GM23248 (cell line): Measurements from ENCODE around the gene GGT6. TPM values are rescaled to one million over a fixed set of nuclear protein-coding genes. Genes with fewer than 3 reads are reported as not detected.

ENCODE experiments used
- DNase-seq: peaks from one replicate; pipeline ENCODE4 v3.0.0-alpha.2; 2015
- H2AFZ ChIP-seq: fragments of 200-600 bp; sonication (generic); 2 replicates; pipeline ENCODE4 v1.6.1; 2016; ENCODE audit warnings: antibody characterized with exemption
- H3F3A ChIP-seq: fragments of 200-600 bp; sonication (generic); 2 replicates; pipeline ENCODE4 v1.6.1; 2016; ENCODE audit warnings: mild to moderate bottlenecking, antibody characterized with exemption, mixed run types; ENCODE audit not compliant: insufficient read depth
- H3K27ac ChIP-seq: fragments of 200-600 bp; sonication (generic); 2 replicates; pipeline ENCODE4 v1.5.1; 2016; ENCODE audit warnings: mild to moderate bottlenecking
- H3K27me3 ChIP-seq: fragments of 200-600 bp; sonication (generic); replicated peaks from 2 replicates; pipeline ENCODE4 v1.6.1; 2016; ENCODE audit warnings: mild to moderate bottlenecking; ENCODE audit not compliant: insufficient read depth
- H3K36me3 ChIP-seq: fragments of 200-600 bp; sonication (generic); 2 replicates; pipeline ENCODE4 v1.6.1; 2016; ENCODE audit warnings: low read depth, mild to moderate bottlenecking
- H3K4me1 ChIP-seq: fragments of 200-600 bp; sonication (generic); 2 replicates; pipeline ENCODE4 v1.6.1; 2016; ENCODE audit warnings: mild to moderate bottlenecking; ENCODE audit not compliant: insufficient read depth
- H3K4me2 ChIP-seq: fragments of 200-600 bp; sonication (generic); one replicate; pipeline ENCODE4 v1.6.1; 2016; ENCODE audit warnings: mild to moderate bottlenecking; ENCODE audit not compliant: unreplicated experiment
- H3K4me3 ChIP-seq: fragments of 200-600 bp; sonication (generic); 2 replicates; pipeline ENCODE4 v1.5.1; 2016; ENCODE audit warnings: mild to moderate bottlenecking
- H3K79me2 ChIP-seq: fragments of 200-600 bp; sonication (generic); 2 replicates; pipeline ENCODE4 v1.6.1; 2016; ENCODE audit warnings: mild to moderate bottlenecking; ENCODE audit not compliant: insufficient read depth
- H3K9ac ChIP-seq: fragments of 200-600 bp; sonication (generic); 2 replicates; pipeline ENCODE4 v1.6.1; 2016; ENCODE audit warnings: mild to moderate bottlenecking
- H3K9me2 ChIP-seq: fragments of 200-600 bp; sonication (generic); 2 replicates; pipeline ENCODE4 v1.6.1; 2016; ENCODE audit warnings: mixed run types, mild to moderate bottlenecking, moderate library complexity; ENCODE audit not compliant: insufficient read depth
- H3K9me3 ChIP-seq: fragments of 200-600 bp; sonication (generic); one replicate; pipeline ENCODE4 v1.6.1; 2017; ENCODE audit warnings: low read depth
- H4K20me1 ChIP-seq: fragments of 200-600 bp; sonication (generic); 2 replicates; pipeline ENCODE4 v1.6.0; 2016; ENCODE audit not compliant: insufficient read depth
- EZH2 ChIP-seq: fragments of 200-600 bp; sonication (generic); IDR thresholded peaks from 2 replicates; pipeline ENCODE4 v1.6.1; 2018; ENCODE audit warnings: antibody characterized with exemption, mild to moderate bottlenecking; ENCODE audit not compliant: insufficient read depth, poor library complexity, severe bottlenecking
- EZH2phosphoT487 ChIP-seq: fragments of 200-600 bp; sonication (generic); IDR thresholded peaks from 2 replicates; pipeline ENCODE4 v1.6.1; 2018; ENCODE audit warnings: antibody characterized with exemption, moderate library complexity, mild to moderate bottlenecking, low read depth; ENCODE audit not compliant: insufficient read depth
- WGBS, 2 experiments: methylation state at CpG; one replicate each; pipeline ENCODE4 v1.1.6; 2015 to 2017; ENCODE audit warnings: low lambda C conversion rate in 2 of 2, low coverage in 1 of 2; ENCODE audit errors: missing lambda C conversion rate in 2 of 2; 5-methylcytosine and 5-hydroxymethylcytosine counted together
- in situ Hi-C: fragments of 300-500 bp; cut with MboI; formaldehyde crosslinking; loops from 2 replicates; pipeline ENCODE4 v1.15.0; 2020
- polyA plus RNA-seq: library from polyadenylated mRNA; unstranded; fragments of >200 nt; fragmentation: Nextera tagmentation; extraction: Ambion mirVana; gene quantifications from 2 replicates; pipeline ENCODE4 v1.2.1, GENCODE V29; 2016
- total RNA-seq: library from RNA; depleted of rRNA; stranded (reverse); fragments of >200 nt; shearing (Covaris generic); gene quantifications from 2 replicates; pipeline ENCODE4 v1.2.3, GENCODE V29; 2014

Gene GGT6
- total and polyA plus RNA-seq, 2 experiments from 2014 or later: not detected

DNA sequence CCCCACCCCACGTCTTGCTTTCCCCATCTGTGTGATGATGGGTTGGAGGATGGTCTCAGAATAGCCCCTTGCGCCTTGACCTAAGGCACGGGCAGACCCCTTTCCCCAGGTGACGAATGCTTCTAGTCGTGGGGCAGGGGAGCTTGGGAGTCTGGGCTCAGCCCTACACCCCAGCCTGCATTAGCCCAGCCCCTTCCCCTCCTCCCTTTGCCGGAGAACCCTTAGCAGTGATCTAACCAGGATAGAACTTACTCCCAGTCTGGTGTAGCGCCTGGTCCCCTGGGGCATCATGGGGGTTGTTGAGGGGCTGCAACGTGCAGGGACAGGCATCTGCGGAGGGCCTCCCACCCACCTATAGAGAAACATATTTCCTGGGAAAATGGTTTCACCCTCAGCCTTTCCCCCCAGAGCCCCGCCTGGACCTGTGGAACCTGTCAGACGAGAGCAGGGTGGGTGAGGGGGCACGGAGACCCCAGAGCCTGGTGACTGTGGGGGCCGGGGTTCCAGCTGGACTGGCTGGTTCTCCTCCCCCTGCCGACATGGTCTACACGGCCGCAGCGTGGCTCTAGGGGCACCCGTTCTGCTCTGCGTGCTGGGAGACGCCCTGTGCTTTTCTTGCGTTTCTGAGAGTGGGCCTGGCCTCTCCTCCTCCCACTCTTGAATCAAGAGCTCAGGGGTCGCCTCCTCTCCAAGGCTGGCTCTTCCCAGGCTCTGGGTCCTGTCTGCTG lies 28.7 kb upstream of the GGT6 start:
- Histone ChIP-seq H3K4me1 (no peaks in the 10 kb centered on the region), H4K20me1 (no peaks in the 10 kb centered on the region), H3K9me3 (no peaks in the 10 kb centered on the region), H3K79me2 (no peaks in the 10 kb centered on the region), H3F3A (no peaks in the 10 kb centered on the region), H3K27ac (no peak overlapping the region), H3K27me3 (peaks cover 30% of the 10 kb centered on the region), H3K36me3 (no peaks in the 10 kb centered on the region), H3K4me3 (no peak overlapping the region), H3K9ac (no peak overlapping the region), H3K9me2 (no peaks in the 10 kb centered on the region), H3K4me2 (no peak overlapping the region), H2AFZ (no peak overlapping the region)
- TF ChIP-seq EZH2 (no peak), EZH2phosphoT487 (no peak)
- in situ Hi-C loops: no loop called here
- no peak for DNase-seq
- WGBS, 2 experiments: 60 to 61% methylated on average over 21 to 22 of the region's 22 CpGs

DNA sequence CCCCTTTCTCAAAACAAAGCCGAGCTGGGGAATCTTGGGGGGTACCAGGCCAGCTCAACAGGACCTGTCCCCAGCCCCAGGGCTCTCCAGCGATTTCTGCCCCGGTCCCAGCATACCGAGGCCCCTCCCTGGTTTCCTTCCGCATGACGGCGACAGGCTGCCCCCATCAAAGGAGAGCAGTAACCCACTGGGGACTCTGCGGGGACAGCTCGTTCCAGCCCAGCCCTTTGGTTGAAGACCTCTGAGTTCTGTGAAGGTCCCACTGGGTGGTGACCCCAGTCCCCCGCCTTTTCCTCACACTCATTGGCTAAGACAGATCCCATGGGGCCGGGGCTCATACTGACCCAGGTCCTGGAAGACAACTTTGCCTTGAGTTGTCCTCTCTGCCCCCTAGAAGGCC lies 28.0 kb upstream of the GGT6 start:
- no peak overlapping the region for H3K4me2 ChIP-seq
- DNase-seq: no peak
- no peaks in the 10 kb centered on the region for H3K79me2 ChIP-seq
- no peaks in the 10 kb centered on the region for H3K9me2 ChIP-seq
- H3K36me3 ChIP-seq: no peaks in the 10 kb centered on the region
- WGBS, 2 experiments: 71 to 80% methylated on average over 11 of the region's 11 CpGs
- no peaks in the 10 kb centered on the region for H3K9me3 ChIP-seq
- H3K4me3 ChIP-seq: no peak overlapping the region
- TF ChIP-seq EZH2phosphoT487 (no peak), EZH2 (no peak)
- in situ Hi-C loops: no loop called here
- H4K20me1 ChIP-seq: no peaks in the 10 kb centered on the region
- no peaks in the 10 kb centered on the region for H3F3A ChIP-seq
- H3K27me3 ChIP-seq: peaks cover 37% of the 10 kb centered on the region
- H3K9ac ChIP-seq: no peak overlapping the region
- no peak overlapping the region for H3K27ac ChIP-seq
- H3K4me1 ChIP-seq: no peaks in the 10 kb centered on the region
- H2AFZ ChIP-seq: no peak overlapping the region

DNA sequence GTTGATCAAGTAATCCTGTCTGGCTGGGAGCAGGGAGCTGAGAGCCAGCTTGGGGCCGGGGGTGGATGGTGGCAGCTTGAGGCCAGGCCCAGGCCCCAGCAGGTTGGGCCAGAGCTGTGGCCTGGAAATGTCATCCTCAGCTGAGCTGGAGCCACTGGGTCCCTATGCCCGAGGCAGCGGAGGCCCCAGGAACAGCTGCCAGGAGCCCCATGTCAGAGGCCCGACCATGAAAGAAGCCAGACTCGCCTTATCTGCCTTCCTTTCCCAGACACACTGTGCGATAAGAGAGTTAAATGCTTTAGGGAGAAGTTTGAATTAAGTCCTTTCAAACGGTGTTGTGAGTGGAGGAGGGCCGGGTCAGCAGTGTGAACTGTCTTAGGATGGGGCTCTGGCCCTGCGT lies 27.4 kb upstream of the GGT6 start:
- Histone ChIP-seq H3K9me2 (no peaks in the 10 kb centered on the region), H3K9me3 (no peaks in the 10 kb centered on the region), H3K79me2 (no peaks in the 10 kb centered on the region), H4K20me1 (no peaks in the 10 kb centered on the region), H3F3A (no peaks in the 10 kb centered on the region), H3K27me3 (peaks cover 43% of the 10 kb centered on the region), H3K9ac (no peak overlapping the region), H3K27ac (no peak overlapping the region), H3K36me3 (no peaks in the 10 kb centered on the region), H2AFZ (no peak overlapping the region), H3K4me2 (no peak overlapping the region), H3K4me3 (no peak overlapping the region), H3K4me1 (no peaks in the 10 kb centered on the region)
- DNase-seq: no peak
- WGBS, 2 experiments: 60% methylated on average over 9 of the region's 9 CpGs
- TF ChIP-seq EZH2phosphoT487 (no peak), EZH2 (no peak)
- in situ Hi-C loops: no loop called here

DNA sequence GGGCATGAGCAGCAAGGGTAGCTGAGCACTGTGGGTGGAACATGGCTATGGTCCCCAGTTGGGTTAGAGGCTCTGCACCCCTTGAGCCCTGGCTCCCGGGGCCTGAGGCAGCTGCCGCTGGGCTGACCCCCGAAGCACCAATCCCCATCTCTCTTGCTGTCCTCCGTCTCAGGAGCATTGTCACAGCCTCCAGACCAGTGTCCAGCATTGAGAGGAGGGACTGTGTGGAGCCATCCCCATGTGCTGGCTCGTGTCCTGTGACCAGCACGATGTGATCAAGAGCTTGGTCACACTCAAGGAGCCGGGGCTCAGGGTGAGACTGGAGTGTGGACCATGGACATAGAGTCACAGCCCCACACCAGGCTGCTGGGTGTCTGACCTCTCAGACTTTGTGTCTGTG lies 26.8 kb upstream of the GGT6 start:
- Histone ChIP-seq H4K20me1 (no peaks in the 10 kb centered on the region), H3K9ac (no peak overlapping the region), H2AFZ (no peak overlapping the region), H3K27me3 (peaks cover 47% of the 10 kb centered on the region), H3K36me3 (no peaks in the 10 kb centered on the region), H3K4me3 (no peak overlapping the region), H3K79me2 (no peaks in the 10 kb centered on the region), H3K4me1 (no peaks in the 10 kb centered on the region), H3K4me2 (no peak overlapping the region), H3K9me2 (no peaks in the 10 kb centered on the region), H3F3A (no peaks in the 10 kb centered on the region), H3K27ac (no peak overlapping the region), H3K9me3 (no peaks in the 10 kb centered on the region)
- in situ Hi-C loops: no loop called here
- no peak for TF ChIP-seq EZH2phosphoT487
- no peak for TF ChIP-seq EZH2
- 58 to 60% methylated on average over 7 of the region's 7 CpGs for WGBS, 2 experiments
- DNase-seq: no peak

DNA sequence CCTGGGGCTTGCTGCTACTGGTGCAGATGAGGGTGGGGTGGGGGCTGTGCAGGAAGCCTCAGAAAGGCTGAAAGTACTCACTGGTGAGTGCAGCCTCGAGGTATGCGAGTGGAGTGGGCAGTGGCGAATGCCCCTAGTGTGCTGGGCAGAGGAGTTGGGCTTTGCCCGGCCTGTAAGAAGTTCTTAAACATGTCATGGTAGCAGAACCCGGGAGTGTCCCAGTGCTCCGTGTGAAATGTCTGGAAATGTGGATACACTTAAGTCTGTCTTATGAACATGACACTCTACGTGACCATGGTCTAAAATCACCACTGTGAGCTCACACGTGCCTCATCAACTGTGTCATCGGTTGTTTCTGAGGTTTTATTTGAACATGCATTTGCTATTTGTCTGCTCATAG lies 25.7 kb upstream of the GGT6 start:
- Histone ChIP-seq H2AFZ (no peak overlapping the region), H3K36me3 (no peaks in the 10 kb centered on the region), H3K9ac (no peak overlapping the region), H3K9me3 (no peaks in the 10 kb centered on the region), H3K4me1 (no peaks in the 10 kb centered on the region), H4K20me1 (no peaks in the 10 kb centered on the region), H3K4me2 (no peak overlapping the region), H3K9me2 (no peaks in the 10 kb centered on the region), H3K79me2 (no peaks in the 10 kb centered on the region), H3K27ac (no peak overlapping the region), H3F3A (no peaks in the 10 kb centered on the region), H3K4me3 (no peak overlapping the region), H3K27me3 (peaks cover 42% of the 10 kb centered on the region)
- no peak for DNase-seq
- WGBS, 2 experiments: 77 to 81% methylated on average over 9 of the region's 9 CpGs
- in situ Hi-C loops: no loop called here
- no peak for TF ChIP-seq EZH2
- no peak for TF ChIP-seq EZH2phosphoT487
